Subcutaneous adipose tissue (tissue), 4 donors: Measurements from ENCODE around the gene PHLDB1. TPM values are rescaled to one million over a fixed set of nuclear protein-coding genes. Genes with fewer than 3 reads are reported as not detected.

Experiments
- total RNA-seq, 4 donors: library from RNA; depleted of rRNA; stranded (reverse); fragments of >200 nt; gene quantifications; one replicate each; pipeline ENCODE4 v1.1.0, GENCODE V29; 2016
- TF ChIP-seq, protein P1 (sequence below): fragments of 450-650 bp; IDR thresholded peaks from one replicate; pipeline ENCODE4 v1.5.1; 2016; ENCODE audit warnings: low read depth, mild to moderate bottlenecking, control low read depth, antibody characterized with exemption, moderate library complexity

PHLDB1 gene
- total RNA-seq, 4 donors from 2014 or later = 137 to 535 (median 197) TPM

DNA sequence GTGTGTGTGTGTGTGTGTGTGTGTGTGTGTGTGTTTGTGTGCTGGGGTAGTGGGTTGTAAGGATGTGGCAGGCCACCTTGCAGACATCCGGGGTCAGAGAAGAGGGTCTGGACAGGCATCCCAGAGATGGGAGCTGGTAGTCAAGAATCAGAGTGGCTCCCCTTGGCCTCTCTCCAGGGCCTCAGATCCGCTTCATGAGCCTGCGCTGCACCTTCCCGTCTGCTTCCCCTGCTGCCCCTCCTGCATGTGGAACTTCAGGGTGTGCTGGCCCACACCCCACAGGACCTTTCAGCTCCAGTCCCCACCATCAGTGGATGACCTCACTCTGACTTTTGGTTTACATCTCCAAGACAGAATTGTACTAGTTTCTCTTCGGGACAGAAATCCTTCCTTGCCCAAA is 40.9 kb downstream of the PHLDB1 start:
- TF ChIP-seq, protein P1, sequence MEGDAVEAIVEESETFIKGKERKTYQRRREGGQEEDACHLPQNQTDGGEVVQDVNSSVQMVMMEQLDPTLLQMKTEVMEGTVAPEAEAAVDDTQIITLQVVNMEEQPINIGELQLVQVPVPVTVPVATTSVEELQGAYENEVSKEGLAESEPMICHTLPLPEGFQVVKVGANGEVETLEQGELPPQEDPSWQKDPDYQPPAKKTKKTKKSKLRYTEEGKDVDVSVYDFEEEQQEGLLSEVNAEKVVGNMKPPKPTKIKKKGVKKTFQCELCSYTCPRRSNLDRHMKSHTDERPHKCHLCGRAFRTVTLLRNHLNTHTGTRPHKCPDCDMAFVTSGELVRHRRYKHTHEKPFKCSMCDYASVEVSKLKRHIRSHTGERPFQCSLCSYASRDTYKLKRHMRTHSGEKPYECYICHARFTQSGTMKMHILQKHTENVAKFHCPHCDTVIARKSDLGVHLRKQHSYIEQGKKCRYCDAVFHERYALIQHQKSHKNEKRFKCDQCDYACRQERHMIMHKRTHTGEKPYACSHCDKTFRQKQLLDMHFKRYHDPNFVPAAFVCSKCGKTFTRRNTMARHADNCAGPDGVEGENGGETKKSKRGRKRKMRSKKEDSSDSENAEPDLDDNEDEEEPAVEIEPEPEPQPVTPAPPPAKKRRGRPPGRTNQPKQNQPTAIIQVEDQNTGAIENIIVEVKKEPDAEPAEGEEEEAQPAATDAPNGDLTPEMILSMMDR = no peak

DNA sequence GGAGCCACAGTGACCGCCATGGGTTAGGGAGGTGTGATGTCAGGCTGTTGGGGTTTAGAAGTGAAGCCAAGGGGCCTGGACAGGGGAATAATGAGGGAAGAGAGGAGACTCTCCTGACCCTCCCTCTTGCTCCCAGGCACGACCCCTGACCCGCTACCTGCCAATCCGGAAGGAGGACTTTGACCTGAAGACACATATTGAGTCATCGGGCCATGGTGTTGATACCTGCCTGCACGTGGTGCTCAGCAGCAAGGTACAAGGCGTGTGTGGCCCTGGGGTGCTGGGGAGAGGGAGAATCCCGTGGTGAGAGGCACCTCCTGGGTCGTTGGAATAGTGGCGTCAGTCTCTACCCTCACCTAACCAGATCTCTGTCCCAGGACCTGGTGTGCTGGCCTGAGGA is 42.5 kb downstream of the PHLDB1 start:
- TF ChIP-seq, protein P1 = no peak

DNA sequence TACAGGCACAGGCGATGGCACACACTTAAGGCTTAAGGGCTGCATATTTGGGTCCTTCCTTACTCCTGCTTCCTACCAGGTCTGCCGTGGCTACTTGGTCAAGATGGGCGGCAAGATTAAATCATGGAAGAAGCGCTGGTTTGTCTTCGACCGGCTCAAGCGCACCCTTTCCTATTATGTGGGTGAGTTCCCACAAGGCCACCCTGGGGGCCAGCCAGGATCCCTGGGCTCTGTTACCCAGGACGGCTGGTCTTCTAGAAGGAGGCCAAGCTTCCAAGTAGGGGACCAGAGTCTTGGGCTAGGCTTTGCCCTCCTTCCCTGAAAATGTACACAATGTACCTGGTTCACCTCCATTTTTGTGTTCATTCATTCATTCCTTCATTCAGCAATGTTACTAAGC is 43.0 kb downstream of the PHLDB1 start:
- TF ChIP-seq, protein P1 = no peak

DNA sequence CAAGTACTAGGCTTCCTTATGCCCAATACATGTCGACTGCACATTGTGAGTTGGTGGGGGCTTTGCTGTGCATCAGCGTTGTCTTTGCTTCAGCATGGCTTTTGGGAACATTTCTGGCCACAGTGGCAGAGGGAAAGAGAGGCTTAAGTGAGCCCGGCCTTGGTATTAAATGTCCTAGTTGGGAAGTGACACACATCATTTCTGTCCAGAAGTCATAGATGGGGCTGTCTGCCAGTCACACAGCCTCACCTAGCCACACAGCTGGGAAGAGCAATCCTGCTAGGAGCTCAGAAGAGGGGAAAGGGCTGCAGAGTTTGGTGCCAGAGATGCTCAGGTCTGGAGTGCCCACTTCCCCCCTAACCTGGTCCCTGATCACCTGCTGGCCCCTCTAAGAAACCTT is 44.4 kb downstream of the PHLDB1 start:
- TF ChIP-seq, protein P1 = no peak

DNA sequence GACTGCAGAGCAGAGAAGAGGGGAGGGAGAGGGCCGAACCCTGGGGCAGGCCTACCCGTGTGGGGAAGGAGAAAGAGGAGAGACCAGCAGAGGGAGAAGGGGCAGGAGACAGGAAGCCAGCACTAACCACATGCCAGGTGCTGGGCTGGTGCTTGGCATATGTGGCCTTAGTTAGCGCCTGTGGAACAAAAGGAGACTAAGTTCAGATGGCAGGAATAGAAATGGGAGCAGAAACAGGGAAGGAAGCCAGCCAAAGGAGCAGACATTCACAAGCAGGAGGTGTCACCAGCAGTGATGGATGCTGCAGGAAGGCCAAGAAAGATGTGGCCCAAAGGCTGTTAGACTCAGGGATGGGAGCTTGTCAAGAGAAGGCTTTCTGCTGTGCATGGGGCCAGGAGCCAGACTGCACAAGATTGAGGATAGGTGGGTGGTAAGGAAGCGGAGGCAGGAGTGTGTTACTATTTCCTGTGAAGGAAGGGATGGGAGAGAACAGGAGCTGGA is 45.3 kb downstream of the PHLDB1 start:
- TF ChIP-seq, protein P1 = no peak

DNA sequence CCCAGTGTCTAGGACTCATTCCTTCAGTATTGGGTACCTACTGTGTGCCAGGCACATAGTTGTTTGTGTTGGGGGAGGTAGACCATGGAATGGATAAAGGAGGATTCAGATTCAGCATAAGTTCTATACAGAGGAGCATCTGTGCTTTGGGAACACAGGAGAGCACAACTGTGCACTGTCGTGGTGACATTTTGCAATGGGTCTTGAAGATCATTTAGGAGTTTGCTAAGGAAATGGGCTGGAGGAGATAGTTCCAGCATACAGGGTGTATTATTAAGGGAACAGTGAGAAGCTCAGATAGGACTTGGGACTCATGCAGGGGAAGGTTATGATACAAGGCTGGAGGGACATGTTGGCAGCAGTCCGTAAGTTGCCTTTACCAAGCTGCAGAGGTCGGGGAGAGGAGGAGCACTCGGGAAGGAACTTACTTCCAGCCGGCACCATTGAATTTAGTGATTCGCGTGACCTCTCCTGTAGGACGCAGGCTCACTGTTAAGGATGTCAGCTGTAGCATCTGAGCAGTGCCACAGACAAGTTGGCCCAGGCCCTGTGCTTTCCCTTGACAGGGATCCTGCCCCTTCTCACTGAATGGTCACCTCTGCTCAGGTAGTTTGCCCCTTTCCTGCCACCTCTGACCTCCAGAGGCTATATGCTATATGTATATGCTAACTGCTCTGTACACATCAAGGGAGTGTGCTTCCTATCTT is 46.4 kb downstream of the PHLDB1 start:
- TF ChIP-seq, protein P1 = no peak

DNA sequence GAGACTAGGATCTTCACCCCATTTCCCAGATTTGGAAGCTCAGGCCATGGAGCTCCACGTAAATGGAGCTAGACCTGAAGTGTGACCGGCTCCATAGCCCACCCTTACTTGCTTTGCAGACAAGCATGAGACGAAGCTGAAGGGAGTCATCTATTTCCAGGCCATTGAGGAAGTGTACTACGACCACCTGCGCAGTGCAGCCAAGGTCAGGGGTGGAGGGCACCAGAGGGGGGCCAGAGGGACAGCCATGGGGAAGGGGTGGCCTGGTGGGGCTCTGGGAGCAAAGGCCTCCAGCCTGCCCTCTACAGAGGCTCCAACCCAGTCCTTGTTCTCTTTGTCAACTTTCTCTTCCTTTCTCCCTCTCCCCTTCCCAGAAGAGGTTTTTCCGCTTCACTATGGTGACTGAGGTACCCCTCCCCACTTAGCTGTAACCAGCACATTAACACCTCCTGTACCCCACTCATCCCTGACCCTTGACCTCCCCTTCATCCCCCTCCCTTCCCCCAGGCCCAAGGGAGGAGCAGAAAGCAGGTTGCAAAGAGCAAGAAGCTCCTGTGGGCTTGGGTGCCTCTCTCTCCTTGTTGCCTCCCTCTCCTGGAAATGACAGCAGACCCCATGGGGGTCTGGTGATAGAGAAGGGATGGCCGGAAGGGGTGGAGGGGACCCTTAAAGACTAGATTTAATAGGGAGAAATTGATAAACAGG is 48.2 kb downstream of the PHLDB1 start:
- TF ChIP-seq, protein P1 = no peak
